Measurements from ENCODE around the gene MTMR4.

Gene MTMR4

GRCh38 chr17:58517928-58518609 is 3.6 kb upstream of the MTMR4 start:
- TF ChIP-seq, protein P1, sequence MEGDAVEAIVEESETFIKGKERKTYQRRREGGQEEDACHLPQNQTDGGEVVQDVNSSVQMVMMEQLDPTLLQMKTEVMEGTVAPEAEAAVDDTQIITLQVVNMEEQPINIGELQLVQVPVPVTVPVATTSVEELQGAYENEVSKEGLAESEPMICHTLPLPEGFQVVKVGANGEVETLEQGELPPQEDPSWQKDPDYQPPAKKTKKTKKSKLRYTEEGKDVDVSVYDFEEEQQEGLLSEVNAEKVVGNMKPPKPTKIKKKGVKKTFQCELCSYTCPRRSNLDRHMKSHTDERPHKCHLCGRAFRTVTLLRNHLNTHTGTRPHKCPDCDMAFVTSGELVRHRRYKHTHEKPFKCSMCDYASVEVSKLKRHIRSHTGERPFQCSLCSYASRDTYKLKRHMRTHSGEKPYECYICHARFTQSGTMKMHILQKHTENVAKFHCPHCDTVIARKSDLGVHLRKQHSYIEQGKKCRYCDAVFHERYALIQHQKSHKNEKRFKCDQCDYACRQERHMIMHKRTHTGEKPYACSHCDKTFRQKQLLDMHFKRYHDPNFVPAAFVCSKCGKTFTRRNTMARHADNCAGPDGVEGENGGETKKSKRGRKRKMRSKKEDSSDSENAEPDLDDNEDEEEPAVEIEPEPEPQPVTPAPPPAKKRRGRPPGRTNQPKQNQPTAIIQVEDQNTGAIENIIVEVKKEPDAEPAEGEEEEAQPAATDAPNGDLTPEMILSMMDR (IDR thresholded peaks at IDR 0.05; ENCODE audit: control insufficient read depth, insufficient read depth, low read depth, low read length, missing control alignments), result no peak
- H3K4me3 ChIP-seq (ENCODE audit: control insufficient read depth, low read depth, low read length), result peak overlapping the region; percentile 60
- peak; percentile 99 for DNase-seq (ENCODE audit: low read depth)

- TF ChIP-seq, protein P1 (IDR thresholded peaks at IDR 0.05; ENCODE audit: control insufficient read depth, insufficient read depth, low read depth, low read length, missing control alignments), result no peak
- peak overlapping the region; percentile 60 for H3K4me3 ChIP-seq (ENCODE audit: control insufficient read depth, low read depth, low read length)
- no peak for DNase-seq (ENCODE audit: low read depth)
Observed at GRCh38 chr17:58517378-58517927, 3.0 kb upstream of the MTMR4 start.

DNA sequence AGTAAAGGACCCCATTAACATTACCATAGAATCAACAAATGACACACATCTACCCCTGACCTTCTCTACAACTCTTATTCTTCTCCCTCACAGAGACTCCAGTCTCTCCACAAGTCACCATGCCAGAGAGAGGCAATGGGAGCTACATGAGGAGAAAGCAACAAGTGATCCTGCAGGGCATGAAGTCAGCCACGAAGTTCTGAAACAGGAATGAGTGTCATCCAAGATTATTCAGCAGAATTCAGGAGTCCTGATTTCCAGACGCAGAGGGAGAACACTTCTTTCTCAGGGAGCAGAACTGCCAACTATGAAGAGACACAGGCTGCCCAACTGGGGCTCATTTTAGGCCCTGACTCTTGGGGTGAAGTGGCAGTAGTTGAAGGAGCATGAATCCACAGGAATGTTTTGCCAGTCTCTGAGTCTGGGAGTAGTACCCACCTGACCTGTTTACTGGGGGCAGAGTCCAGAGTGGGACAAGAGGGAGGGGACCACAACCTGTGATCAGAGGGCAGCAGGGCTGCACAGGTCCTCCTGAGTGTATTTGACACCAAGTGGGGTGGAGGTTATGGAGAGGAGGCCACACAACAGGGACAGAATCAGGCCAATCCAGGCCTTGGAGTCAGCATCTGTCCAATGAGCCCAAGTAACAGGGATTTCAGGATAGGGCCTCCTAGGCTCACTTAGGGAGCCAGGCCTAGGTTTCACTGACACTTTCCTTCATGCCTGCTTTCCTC is 2.4 kb upstream of the MTMR4 start:
- no peak for DNase-seq (ENCODE audit: low read depth)
- TF ChIP-seq, protein P1 (IDR thresholded peaks at IDR 0.05; ENCODE audit: control insufficient read depth, insufficient read depth, low read depth, low read length, missing control alignments), result no peak
- peak overlapping the region; percentile 60 for H3K4me3 ChIP-seq (ENCODE audit: control insufficient read depth, low read depth, low read length)

DNA sequence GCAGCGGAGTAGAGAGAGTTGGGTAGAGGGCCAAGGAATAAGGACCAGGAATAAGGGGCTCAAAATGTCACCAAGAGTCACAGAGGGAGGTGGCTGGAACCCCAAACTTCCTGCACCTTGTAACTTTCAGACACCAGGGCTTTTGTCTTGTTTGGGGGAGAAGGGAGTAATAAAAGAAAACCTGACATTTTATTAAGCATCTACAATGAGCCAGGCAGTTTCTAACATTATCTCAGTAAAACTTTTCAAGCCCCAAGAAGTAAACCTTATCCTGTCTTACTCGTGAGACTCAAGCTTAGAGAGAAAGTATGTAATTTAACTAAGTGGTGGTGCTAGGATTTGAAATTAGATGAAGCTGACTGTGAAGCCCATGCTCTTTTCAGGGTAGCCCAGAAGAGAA is 848 bp upstream of the MTMR4 start:
- H3K4me3 ChIP-seq (ENCODE audit: control insufficient read depth, low read depth, low read length), result no peak overlapping the region
- DNase-seq (ENCODE audit: low read depth), result no peak
- TF ChIP-seq, protein P1 (IDR thresholded peaks at IDR 0.05; ENCODE audit: control insufficient read depth, insufficient read depth, low read depth, low read length, missing control alignments), result no peak

DNA sequence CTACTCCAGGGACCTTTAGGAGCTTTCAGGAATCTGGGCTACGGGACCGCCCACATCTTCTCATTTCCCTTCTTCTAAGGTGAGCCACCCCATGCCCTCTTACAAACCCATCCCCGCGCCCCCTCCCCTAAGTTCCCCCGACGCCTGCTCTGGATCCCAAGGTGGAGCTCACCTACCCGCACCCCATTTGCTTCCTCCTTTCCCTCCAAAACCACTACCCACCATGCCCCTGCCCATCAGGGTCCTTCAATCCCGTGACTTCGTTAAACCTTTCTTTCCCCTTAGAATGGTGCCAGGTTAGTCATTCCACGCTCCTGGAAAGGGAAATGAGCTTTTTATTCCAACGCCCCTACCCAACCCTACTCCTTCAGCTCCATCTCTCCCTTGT is 326 bp upstream of the MTMR4 start:
- DNase-seq (ENCODE audit: low read depth), result no peak
- TF ChIP-seq, protein P1 (IDR thresholded peaks at IDR 0.05; ENCODE audit: control insufficient read depth, insufficient read depth, low read depth, low read length, missing control alignments), result no peak
- peak overlapping the region; percentile 81 for H3K4me3 ChIP-seq (ENCODE audit: control insufficient read depth, low read depth, low read length)

DNA sequence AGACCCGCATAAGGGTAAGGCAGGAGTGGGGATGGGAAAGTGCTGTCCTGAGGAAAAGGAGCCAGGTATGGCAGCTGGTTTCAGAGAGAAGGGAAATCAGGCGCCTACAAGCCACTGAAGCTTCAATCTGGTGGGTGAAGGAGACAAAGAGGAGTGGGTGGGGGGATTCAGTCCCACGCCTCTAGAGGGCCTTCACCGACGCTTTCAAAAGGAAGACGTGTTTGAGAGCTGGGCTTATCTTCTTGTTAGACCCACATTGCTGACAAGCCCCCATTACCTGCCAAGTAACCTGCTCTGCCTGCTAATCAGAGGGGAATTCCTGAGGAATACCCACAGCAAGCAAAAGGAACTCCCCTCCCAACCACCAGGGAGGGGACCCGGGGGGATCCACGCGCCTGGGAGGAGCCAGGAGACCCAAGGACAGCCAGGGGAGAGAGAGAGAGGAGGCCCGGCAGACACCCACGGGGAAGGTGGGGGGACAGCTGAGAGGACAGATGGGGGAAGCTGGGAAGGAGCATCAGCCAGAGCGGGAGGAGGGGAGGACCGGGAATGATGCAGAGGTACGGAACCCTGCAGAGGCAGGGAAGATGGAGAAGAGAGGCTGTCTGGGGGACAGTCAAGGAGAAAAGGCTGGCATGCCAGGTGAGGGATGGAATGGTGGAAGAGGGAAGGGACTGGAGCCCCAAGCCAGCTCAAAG is 1.0 kb downstream of the MTMR4 start:
- H3K4me3 ChIP-seq (ENCODE audit: control insufficient read depth, low read depth, low read length), result peak overlapping the region; percentile 81
- DNase-seq (ENCODE audit: low read depth), result no peak
- TF ChIP-seq, protein P1 (IDR thresholded peaks at IDR 0.05; ENCODE audit: control insufficient read depth, insufficient read depth, low read depth, low read length, missing control alignments), result no peak
